K562 (cell line): ENCODE measurements around the gene SEC14L1. TPM values are rescaled to one million over a fixed set of nuclear protein-coding genes. Genes with fewer than 3 reads are reported as not detected.

Experiments used
- ATAC-seq: fragments of 200-7000 bp; cut with Tn5 transposase; 3 replicates; pipeline ENCODE4 v1.9.1; 2020; ENCODE audit warnings: moderate library complexity
- BruUV-seq: library from RNA; stranded (reverse); fragments of 400-500 nt; replicated peaks from 2 replicates; lab custom pipeline; 2021; lab: Mats Ljungman, UMichigan
- CTCF ChIA-PET: fragments of 300-600 bp; formaldehyde crosslinking; extraction: SDS; loops from one replicate; lab custom pipeline; 2021; ENCODE audit warnings: low intra/inter-chr PET ratio; lab: Yijun Ruan, JAX
- POLR2A ChIA-PET: fragments of 300-600, 350-650 bp; sonication (Branson Sonifier 250); formaldehyde crosslinking; extraction: SDS; loops from one replicate; lab custom pipeline; 2021; ENCODE audit warnings: antibody characterized with exemption, inconsistent platforms; lab: Yijun Ruan, JAX
- DNase-seq, 4 experiments: peaks; one replicate each; pipeline versions ENCODE4 v3.0.0 to v3.0.0-alpha.2; 2011 to 2018; ENCODE audit warnings: low spot score in 3 of 4, mixed read lengths in 3 of 4; ENCODE audit errors: extremely low read depth in 1 of 4
- FAIRE-seq: peaks from 2 replicates; lab custom pipeline; 2011; peaks lifted over from hg19 to GRCh38; lab: Jason Lieb, UNC
- H2AFZ ChIP-seq: 2 replicates; pipeline ENCODE4 v1.6.0; 2011; ENCODE audit warnings: low read depth, low read length, control low read depth, inconsistent platforms
- H3K27ac ChIP-seq: fragments of 200-600 bp; 3 replicates; pipeline ENCODE4 v1.8.0; 2011; ENCODE audit warnings: low read depth, mild to moderate bottlenecking, control low read depth, inconsistent platforms, low read length, moderate library complexity, mixed read lengths; ENCODE audit errors: extremely low read depth
- H3K27me3 ChIP-seq, 2 experiments: fragments of 300-600 bp in 1 of 2; 2 replicates in 1 of 2; 3 replicates in 1 of 2; pipeline versions ENCODE4 v1.6.0 to v1.8.0; 2011; ENCODE audit warnings: inconsistent platforms in 2 of 2, low read length in 2 of 2, mild to moderate bottlenecking in 1 of 2, mixed read lengths in 1 of 2, moderate library complexity in 1 of 2; ENCODE audit not compliant: control insufficient read depth in 2 of 2, insufficient read depth in 2 of 2
- H3K36me3 ChIP-seq: fragments of 300-600 bp; 3 replicates; pipeline ENCODE4 v1.8.0; 2011; ENCODE audit warnings: mild to moderate bottlenecking, low read length, inconsistent platforms; ENCODE audit not compliant: control insufficient read depth, insufficient read depth
- H3K4me1 ChIP-seq, 2 experiments: fragments of 200-600 bp in 1 of 2; replicated peaks in 1 of 2; 2 replicates in 1 of 2; 3 replicates in 1 of 2; pipeline versions ENCODE4 v1.5.1 to v1.8.0; 2011; ENCODE audit warnings: inconsistent platforms in 2 of 2, low read length in 2 of 2, mild to moderate bottlenecking in 1 of 2, mixed read lengths in 1 of 2, moderate library complexity in 1 of 2; ENCODE audit not compliant: control insufficient read depth in 2 of 2, insufficient read depth in 2 of 2
- H3K4me2 ChIP-seq: 2 replicates; pipeline ENCODE4 v1.6.1; 2011; ENCODE audit warnings: low read length, control low read depth, inconsistent platforms, mixed read lengths; ENCODE audit not compliant: insufficient read depth
- H3K4me3 ChIP-seq: fragments of 200-600 bp; sonication (generic), shearing (Covaris generic); 2 replicates; pipeline ENCODE4 v1.5.1; 2016; ENCODE audit warnings: control low read depth, inconsistent platforms
- H3K79me2 ChIP-seq: fragments of 200-600 bp; 3 replicates; pipeline ENCODE4 v1.8.0; 2011; ENCODE audit warnings: low read length, inconsistent platforms; ENCODE audit not compliant: control insufficient read depth, insufficient read depth
- H3K9ac ChIP-seq, 2 experiments: 2 replicates each; pipeline versions ENCODE4 v1.6.0 to v1.6.1; 2011; ENCODE audit warnings: low read depth in 2 of 2, low read length in 2 of 2, control low read depth in 1 of 2, inconsistent platforms in 1 of 2, mild to moderate bottlenecking in 1 of 2, mixed read lengths in 1 of 2; ENCODE audit not compliant: insufficient read depth in 1 of 2
- H3K9me1 ChIP-seq: one replicate; pipeline ENCODE4 v1.6.0; 2011; ENCODE audit warnings: inconsistent platforms, mild to moderate bottlenecking, low read length, moderate library complexity; ENCODE audit not compliant: control insufficient read depth, insufficient read depth
- H3K9me3 ChIP-seq: replicated peaks from 2 replicates; pipeline ENCODE4 v1.5.1; 2011; ENCODE audit warnings: low read depth, low read length, inconsistent platforms; ENCODE audit not compliant: control insufficient read depth, insufficient read depth
- H4K20me1 ChIP-seq: replicated peaks from 2 replicates; pipeline ENCODE4 v1.6.1; 2011; ENCODE audit warnings: low read length, inconsistent platforms, mixed read lengths; ENCODE audit not compliant: control insufficient read depth, insufficient read depth
- FIP1L1 ChIP-seq: fragments of 200-400 bp; formaldehyde crosslinking; IDR thresholded peaks from 2 replicates; pipeline ENCODE4 v1.6.1; 2018; ENCODE audit warnings: mild to moderate bottlenecking, low read depth, low read length; ENCODE audit not compliant: poor library complexity, severe bottlenecking
- HMGXB4 ChIP-seq: sonication (generic); formaldehyde crosslinking; IDR thresholded peaks from 2 replicates; pipeline ENCODE4 v1.8.1; 2023; ENCODE audit warnings: mild to moderate bottlenecking, missing genetic modification reagents
- NFATC3 ChIP-seq: fragments of 450-650 bp; IDR thresholded peaks from 2 replicates; pipeline ENCODE4 v1.6.1; 2017; ENCODE audit warnings: mild to moderate bottlenecking
- SRSF3 ChIP-seq: fragments of 200-400 bp; formaldehyde crosslinking; IDR thresholded peaks from 2 replicates; pipeline ENCODE4 v1.6.1; 2016; ENCODE audit warnings: mild to moderate bottlenecking, low read length, moderate library complexity; ENCODE audit not compliant: insufficient read depth
- WGBS: fragments of 100-300 bp; shearing (Covaris generic); methylation state at CpG from one replicate; pipeline ENCODE4 v1.1.6; 2016; ENCODE audit warnings: low coverage, mixed read lengths; ENCODE audit not compliant: insufficient coverage; ENCODE audit errors: missing lambda C conversion rate; 5-methylcytosine and 5-hydroxymethylcytosine counted together
- in situ Hi-C: fragments of 300-500 bp; cut with MboI; formaldehyde crosslinking; loops from 4 replicates; pipeline ENCODE4 v1.15.0; 2018; ENCODE audit warnings: inconsistent platforms, mixed read lengths
- intact Hi-C: fragments of 100-400 bp; cut with micrococcal nuclease; formaldehyde crosslinking; loops from 2 replicates; pipeline ENCODE4 v1.14.2; 2022
- polyA plus RNA-seq, 8 experiments: library from polyadenylated mRNA; depleted of rRNA in 4 of 8; stranded (reverse) in 5 of 8; unstranded in 3 of 8; fragments of >200 nt; fragmentation: Nextera tagmentation in 2 of 8; fragmentation: Illumina TruSeq in 1 of 8; extraction: Ambion mirVana in 2 of 8; extraction: Trizol in 1 of 8; gene quantifications; 2 replicates each; pipeline versions ENCODE4 v1.2.1 to v1.2.3, GENCODE V29; 2011 to 2014; ENCODE audit warnings: inconsistent platforms in 1 of 8, missing spikeins in 1 of 8
- total RNA-seq, 7 experiments: library from RNA; depleted of rRNA in 6 of 7; stranded (reverse); fragments of >200 nt in 6 of 7; fragmentation: Illumina TruSeq in 2 of 7; extraction: Trizol in 2 of 7; gene quantifications; 2 replicates each; pipeline versions ENCODE4 v1.2.1 to v1.2.3, GENCODE V29; 2011 to 2021; ENCODE audit warnings: low replicate concordance in 1 of 7

The SEC14L1 gene
- total and polyA plus RNA-seq, 9 of the 15 experiments (the other 6 are each of a cell fraction or from before 2014, with no cell fraction given): 3.1 to 39.7 (median 15.2) TPM

GRCh38 chr17:77173104-77173503 is 32.3 kb downstream of the SEC14L1 start:
- peaks cover 27% of the 10 kb centered on the region for H3K79me2 ChIP-seq

More at GRCh38 chr17:77173104-77173503, 32.3 kb downstream of the SEC14L1 start:
- no peak for FAIRE-seq
- ChIA-PET CTCF (no interaction called here), POLR2A (interaction anchor here (2.6 kb wide), 1 partner anchor 12 kb away, joined by 7 read pairs; no protein-coding TSS in a partner anchor)
- BruUV-seq: no TSS peak
- H3K4me1 ChIP-seq: no peaks in the 10 kb centered on the region
- H3K9me1 ChIP-seq: no peaks in the 10 kb centered on the region
- H3K27me3 ChIP-seq: no peaks in the 10 kb centered on the region
- peaks cover 9% of the 10 kb centered on the region; the same call in 2 of the 3 replicates for H3K36me3 ChIP-seq
- no peak for DNase-seq
- WGBS: 89% methylated on average over 3 of the region's 6 CpGs
- H3K4me3 ChIP-seq: no peak overlapping the region
- no peak for ATAC-seq
- no peak overlapping the region for H3K27ac ChIP-seq
- H4K20me1 ChIP-seq: no peaks in the 10 kb centered on the region
- TF ChIP-seq NFATC3: no peak
- TF ChIP-seq FIP1L1: no peak
- no peak for TF ChIP-seq HMGXB4
- TF ChIP-seq SRSF3: no peak
- in situ Hi-C loops: no loop called here
- no peak overlapping the region for H3K9ac ChIP-seq
- intact Hi-C loops: no loop called here
- no peak overlapping the region for H3K4me2 ChIP-seq
- H3K9me3 ChIP-seq: peaks cover 28% of the 10 kb centered on the region
- H2AFZ ChIP-seq: no peak overlapping the region
